NCI-H2171 (cell line): ENCODE data around the gene STYXL1.
"Not testable (repeated sequence)": the region's sequence is repeated elsewhere in the genome, so short reads cannot be mapped to it uniquely, and the experiment has no call there.

Experiments used
- DNase-seq: peaks from one replicate; lab custom pipeline; 2025; lab: John Stamatoyannopoulos, UW

The STYXL1 gene

DNA sequence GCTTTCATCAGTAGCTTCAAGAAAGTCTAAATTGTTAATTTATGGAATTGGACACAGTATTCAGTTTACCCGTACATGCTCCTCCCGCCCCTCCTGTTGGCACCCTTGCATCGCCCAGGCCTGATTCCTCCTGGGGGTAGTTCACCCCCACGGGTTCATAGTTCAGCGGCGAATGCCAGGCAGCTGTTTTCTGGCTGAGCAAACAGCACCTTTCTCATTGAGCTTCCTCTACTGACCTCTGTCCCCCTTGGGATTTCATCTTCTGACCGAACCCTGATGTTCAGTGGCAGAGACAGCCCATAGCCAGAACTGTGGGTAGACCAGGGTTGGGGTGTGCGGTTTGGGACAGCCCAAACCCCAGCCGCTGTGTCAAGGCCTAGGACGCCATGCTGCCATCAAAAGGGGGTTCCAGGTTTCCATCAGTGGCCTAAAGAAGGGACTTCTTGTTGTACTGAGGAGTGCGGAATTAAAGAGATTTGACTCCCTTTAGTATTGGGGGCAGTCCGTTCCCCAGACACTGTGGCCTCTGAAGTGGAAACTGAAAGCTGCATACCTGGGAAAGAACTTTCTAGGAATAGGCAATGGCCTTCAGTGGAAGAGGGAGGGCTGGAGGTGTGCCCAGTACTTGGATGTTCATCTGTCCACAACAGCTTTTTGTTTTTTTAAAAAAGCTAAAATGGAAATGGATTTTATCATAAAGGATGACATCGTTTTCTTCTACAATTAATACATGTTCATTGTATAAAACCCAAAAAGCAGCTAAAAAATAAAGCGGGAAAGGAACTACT is 19.1 kb upstream of the STYXL1 start:
- DNase-seq, result no peak

DNA sequence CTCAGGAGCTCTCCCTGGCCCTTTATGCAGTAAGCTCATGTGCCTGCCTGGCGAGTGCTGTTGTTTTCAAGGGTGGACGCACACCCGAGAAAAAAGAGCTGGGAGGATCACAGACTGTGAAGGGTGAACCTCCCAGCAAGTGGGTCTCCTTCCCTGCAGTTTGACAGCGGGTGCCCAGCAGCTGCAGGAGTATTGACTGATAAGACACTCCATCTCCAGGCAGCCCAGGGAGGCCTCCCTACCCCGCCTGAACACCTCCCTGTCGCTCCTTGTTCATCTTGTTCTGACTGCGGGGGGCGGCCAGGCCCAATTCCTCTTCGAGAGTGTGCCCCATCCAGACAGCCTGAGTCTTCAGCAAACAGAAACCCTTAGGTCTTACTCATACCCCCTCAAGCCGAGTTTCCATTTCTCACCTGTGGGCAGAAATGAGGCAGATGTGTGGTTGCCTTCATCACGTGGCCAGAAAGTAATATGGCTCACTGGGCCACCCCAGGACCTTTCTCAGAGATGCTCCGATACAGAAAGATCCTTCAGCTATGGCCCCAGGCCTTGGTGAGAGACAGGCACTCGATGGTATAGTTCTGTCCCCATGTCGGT is 17.3 kb upstream of the STYXL1 start:
- no peak for DNase-seq

DNA sequence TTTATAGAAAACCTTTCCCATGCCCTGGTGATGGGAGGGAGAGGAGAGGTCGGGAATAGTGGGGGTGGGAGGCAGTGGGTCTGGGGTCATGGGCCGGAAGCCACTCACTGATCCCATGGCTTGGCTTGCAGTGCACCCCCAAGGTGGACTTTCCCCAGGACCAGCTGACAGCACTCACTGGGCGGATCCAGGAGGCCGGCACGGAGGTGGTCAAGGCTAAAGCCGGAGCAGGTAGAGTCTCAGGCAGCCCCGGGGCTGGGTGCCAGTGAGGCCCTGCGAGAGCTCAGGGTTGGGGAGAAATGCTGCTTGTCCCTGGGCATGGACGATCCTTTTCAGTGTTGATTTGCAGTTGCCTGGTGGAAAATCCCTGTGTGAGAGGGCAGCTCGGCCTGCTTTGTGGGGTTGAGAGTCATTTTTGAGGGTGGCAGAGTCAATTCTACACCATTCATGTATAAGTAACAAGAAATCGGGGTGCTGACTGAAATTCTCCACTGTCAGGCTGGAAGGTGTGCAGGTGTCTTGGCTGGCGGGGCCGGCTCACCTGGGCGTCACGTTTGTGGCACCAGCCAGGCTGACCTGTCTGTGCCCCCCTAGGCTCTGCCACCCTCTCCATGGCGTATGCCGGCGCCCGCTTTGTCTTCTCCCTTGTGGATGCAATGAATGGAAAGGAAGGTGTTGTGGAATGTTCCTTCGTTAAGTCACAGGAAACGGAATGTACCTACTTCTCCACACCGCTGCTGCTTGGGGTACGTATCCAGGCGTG is 16.6 kb upstream of the STYXL1 start:
- no peak for DNase-seq

DNA sequence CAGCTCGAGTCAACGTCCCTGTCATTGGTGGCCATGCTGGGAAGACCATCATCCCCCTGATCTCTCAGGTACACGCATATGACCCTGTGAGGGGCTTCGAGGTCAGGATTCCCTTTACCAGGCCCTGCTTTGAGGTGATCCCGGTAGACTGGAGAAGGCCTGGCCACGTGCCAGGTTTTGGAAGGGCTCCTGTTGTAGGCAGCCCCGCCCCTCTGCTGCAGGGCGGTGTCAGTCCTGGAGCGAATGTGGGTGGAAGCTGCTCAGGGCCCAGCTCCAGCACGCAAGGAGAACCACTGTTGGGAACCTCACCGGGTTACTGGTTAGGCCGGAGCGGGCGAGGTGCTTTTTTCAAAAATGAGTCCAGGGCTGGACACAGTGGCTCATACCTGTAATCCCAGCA is 15.7 kb upstream of the STYXL1 start:
- DNase-seq, result peak; percentile 16

DNA sequence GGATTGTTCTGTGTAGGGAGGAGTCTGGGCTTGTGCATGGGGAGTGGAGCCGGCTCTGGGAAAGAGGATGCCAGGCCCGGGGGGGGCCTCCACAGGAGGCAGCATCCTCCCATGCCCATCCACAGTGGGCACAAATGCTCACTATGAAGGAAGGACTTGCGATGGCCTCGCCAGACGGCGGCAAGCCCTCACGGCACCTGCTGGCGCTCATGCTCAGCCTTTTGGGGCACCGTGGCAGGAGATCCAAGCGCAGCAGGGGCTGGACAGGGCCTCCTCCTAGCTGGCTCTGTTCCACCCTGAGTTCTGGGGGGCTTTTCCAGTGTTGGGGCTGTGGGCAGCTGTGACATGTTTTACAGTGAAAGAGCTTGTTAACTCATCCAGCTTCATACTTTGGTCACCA is 15.3 kb upstream of the STYXL1 start:
- no peak for DNase-seq

DNA sequence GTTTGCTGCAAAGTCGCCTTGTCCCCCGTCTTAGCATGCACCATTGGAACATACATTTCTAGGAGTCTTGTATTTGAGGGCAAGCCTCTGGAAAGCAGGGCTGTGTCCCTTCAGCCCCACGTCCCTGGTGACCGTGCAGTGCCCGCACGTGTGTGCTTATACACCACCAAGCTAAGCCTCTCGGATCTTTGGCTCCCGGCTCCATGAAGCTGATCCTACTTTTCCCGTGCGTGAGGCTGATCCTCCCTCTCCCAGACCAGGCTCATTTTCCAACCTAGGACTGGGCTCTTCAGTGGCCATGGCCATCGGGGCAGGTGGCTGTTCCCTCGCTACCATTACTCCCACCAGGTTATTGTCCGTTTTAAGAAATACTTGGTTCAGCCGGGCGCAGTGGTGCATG is 14.5 kb upstream of the STYXL1 start:
- no peak for DNase-seq

DNA sequence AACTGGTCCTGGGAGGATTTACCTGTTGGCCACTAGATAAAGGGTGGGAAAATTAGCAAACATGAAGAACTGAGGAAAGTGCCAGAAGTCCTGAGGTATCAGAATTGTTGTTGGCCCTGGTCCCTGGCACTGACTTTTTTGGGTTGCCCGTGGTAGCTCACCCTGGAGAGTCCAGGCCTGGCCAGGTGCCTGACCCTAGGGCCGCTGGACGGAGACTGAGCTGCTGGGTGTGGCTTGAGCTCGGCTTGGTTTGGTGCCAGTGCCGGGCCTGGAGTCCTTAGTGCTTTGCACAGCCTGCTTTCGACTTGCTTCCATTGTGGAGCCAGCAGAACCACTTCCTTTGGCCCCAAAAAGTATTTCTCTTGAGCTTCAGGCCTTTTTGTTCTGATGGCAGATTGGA is 13.0 kb upstream of the STYXL1 start:
- no peak for DNase-seq

DNA sequence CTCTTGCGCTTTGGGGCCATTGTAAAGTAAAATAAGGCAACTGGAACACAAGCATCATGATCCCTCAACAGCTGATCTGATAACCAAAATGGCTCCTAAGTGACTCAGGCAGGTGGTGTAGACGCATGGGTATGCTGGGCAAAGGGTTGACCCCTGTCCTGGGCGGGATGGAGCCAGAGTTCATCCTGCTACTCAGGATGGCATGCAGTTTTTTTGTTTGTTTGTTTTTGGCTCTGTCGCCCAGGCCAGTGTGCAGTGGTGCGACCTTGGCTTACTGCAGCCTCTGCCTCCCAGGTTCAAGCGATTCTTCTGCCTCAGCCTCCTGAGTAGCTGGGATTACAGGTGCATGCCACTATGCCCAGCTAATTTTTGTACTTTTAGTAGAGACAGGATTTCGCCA is 10.9 kb upstream of the STYXL1 start:
- not testable (repeated sequence) for DNase-seq

DNA sequence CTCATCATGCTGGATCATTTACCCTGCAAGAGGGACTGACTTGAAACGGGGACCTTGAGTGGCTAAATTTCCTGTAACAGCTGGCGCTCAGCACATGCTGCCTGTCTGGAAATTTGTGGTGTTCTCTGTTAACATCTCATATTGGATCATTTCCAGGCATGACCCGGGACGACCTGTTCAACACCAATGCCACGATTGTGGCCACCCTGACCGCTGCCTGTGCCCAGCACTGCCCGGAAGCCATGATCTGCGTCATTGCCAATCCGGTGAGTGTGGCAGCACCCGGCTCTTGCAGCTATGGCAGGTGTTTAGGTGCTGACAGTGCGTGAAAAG is 10.0 kb upstream of the STYXL1 start:
- DNase-seq, result no peak

DNA sequence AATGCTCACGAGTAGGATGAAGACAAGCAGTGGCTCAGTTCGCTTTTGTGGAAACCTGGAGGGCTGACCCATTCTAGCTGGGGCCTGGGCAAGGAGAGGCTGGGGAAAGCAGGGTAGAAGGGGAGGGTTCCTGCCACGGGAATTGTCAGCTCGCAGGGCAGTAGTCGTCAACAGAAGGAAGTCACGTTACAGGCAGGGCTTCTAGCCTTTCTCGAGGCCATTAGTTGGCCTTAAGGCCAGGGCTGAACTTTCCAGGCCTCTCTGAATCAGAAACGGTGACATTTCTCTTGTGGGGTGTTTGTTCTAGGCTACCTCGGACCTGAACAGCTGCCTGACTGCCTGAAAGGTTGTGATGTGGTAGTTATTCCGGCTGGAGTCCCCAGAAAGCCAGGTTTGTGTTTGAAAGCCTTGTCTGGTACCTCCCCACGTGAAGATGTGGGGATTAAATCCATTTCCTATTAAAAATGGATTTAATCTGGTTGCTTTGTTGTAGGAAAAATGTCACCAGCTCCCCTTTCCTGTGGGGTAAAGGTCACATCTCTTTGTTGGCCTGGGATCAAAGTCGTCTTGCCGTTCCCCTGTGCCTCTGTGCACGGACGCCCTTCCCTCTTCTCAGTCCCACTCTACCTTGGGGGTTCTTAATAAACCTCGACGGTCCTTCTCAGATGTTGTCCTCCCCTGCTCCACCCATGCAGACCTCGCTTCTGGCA is 9.5 kb upstream of the STYXL1 start:
- DNase-seq, result no peak

DNA sequence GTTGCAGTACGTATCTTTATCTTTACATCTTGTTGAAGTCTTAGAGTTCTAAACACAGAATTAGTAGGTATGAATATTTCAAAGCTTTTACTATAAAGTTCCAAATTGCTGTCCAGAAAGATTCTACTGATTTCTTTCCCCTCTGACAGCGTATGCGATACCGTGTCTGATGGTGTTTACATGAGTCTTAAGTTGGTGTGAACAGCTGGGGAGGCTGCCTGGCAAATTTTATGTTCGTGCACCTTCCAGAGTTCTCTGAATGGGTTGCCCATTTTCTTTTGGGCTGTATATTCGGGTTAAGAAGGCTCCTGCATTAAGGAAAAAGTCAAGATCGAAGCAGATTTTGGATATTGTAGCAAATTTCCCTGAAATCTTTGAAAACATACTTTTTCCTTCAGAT is 8.4 kb upstream of the STYXL1 start:
- DNase-seq, result no peak

DNA sequence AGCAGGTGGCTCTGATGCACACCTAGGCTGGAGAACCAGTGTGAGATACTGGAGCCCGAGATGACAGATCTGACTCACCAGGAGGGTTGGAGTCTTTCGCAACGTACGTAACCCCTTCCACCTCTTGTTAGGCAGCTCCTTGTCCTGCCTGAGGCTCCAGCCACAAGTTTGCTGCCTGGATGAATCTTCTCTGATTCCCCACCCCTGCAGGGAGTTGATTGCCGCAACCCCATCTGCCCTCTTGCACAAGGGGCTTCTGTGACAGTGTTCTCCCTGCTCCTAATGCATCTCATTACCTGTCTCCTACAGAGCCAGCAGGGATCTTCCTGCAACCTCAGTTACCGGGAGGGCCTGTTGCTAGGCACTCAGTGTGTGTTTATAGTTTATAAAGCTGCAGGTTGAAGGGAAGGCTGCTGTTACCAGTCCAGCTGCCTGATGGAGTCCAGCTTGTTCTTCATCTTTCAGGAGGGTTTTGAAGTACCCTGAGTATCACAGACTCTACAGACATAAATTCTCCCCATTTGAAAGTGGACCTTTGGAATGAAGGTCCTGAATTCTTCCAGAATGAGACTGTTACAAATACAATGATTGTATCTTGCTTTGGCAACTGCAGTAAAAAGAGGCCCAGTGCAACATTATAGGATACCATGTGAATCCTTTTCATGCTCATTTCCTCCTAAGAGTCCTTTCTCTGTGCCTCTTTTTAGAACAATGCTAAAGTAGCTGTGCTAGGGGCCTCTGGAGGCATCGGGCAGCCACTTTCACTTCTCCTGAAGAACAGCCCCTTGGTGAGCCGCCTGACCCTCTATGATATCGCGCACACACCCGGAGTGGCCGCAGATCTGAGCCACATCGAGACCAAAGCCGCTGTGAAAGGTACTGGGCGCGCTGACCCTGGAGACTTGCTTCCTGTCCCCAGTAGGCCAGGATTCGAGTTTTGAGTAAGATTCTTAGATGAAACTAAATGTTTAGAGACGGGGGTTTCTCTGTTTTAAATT is 6.6 kb upstream of the STYXL1 start:
- peak; percentile 57 for DNase-seq

DNA sequence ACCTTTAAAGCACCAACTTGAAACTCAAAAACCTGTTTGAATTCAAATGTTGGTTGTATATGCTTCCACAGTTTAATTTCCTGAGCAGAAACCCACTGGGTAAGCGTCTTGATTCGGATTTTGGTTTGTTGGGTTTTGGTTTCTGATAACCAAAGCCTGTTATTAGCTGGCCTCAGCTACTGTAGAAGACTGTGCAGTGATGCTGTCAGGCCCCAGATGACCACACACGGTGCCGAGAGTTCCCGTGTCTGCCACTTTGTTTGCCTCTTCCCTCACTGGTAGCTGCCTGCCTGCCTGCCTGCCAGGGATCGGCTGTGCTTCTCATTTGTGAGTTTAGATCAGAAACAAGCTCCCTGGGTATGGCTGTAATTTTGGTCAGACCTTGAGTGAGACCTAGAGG is 5.7 kb upstream of the STYXL1 start:
- no peak for DNase-seq

DNA sequence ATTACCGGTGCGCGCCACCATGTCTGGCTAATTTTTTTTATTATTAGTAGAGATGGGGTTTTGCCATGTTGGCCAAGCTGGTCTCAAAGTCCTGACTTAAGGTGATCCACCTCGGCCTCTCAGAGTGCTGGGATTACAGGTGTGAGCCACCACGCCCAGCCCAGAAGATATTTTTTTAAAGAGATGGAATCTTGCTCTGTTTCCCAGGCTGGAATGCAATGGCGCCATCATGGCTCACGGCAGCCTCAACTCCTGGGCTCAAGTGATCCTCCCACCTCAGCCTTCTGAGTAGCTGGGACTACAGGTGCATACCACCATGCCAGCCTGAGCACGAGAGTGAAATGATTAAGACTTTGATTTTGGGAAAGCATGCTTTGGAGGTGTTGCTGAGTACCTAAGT is 4.9 kb upstream of the STYXL1 start:
- not testable (repeated sequence) for DNase-seq

DNA sequence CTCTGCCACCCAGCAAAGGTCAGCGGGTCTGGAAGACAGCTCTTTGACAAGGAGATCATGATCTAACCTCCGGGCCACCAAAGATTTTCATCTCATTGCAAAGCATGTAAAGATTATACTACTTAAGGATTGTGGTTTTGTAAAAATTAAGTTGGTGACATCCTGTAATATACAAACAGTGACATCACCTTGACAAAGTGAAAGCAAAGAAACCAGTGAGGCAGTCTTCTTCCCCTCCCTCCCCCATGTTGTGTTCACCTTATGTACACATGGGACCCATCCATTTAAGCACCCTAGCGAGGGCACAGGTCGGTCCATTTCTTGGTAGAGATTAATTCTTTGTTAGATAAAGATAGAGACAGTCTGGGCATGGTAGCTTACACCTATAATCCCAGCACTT is 4.0 kb upstream of the STYXL1 start:
- DNase-seq, result no peak

DNA sequence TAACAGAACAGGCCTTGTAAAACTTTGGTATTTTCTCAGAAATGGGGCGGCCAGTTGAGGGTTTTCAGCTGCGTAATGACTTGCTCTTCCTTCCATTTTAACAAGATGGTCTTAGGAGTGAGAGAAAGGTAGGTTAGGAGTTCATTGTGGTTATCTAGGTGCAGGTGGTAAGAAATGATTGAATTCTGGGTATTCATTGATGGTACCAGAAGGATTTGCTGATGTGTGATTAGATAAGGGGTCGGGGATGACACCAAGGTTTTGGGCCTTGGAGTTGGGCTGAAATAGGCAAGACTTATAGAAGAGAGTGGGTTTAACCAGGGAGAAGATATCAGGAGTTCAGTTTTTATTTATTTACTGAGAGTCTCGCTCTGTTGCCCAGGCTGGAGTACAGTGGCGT is 2.7 kb upstream of the STYXL1 start:
- DNase-seq, result no peak

DNA sequence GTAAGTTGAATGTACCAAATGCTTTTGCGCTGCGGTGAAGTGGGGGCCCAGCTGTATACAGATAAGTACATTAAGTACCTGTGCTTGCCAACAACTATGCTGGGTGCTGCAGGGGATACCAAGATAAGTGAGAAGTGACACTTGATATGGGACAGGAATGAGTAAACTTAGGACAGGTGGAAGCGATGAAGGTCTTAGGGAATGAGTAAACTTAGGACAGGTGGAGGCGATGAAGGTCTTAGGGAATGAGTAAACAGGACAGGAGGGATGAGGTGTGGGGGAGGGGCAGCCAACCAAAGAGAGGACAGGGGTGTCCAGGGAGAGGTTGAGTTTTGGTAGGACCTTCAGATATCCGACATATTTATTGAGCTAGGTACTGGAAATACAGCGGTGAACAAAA is 1.5 kb upstream of the STYXL1 start:
- DNase-seq, result no peak

DNA sequence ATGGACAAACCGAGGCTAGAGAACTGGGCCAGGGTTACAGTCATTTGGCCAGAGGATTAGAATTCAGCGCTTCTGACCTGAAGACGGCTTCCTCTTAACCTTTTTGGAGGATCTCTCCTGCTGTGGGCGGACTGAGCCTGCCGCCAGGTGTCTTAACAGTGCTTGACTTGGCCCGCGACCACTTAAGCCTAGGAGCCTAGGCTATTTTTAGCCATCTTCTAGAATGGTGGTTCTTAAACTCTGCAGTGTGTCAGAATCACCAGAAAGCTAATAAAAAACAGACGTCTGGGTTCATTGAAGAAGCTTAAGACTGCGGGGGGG is 828 bp upstream of the STYXL1 start:
- peak; percentile 12 for DNase-seq

DNA sequence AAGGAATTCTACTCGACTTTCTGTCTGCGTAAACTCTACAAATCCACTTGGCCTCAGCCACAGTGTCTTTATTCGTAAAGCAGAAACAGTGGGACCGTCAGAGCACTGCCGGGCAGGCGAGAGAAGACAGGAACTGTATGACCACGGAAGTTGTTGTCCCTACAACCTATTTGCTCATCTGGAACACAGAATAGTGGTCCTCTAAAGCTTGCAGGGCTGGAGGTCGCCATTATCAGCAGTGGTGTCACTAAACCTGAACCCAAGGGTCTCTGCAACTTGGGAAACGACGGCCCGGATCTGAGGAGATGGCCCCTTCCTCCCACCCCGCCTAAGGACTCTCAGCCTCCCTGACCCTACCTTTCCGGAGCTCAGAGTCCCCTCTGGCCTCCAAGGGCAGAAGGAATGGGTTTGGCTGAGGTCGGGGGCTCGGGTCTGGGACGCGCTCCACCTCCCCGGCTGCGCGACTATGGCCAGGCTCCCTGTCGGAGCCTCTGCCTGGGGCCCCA is 442 bp downstream of the STYXL1 start:
- no peak for DNase-seq

DNA sequence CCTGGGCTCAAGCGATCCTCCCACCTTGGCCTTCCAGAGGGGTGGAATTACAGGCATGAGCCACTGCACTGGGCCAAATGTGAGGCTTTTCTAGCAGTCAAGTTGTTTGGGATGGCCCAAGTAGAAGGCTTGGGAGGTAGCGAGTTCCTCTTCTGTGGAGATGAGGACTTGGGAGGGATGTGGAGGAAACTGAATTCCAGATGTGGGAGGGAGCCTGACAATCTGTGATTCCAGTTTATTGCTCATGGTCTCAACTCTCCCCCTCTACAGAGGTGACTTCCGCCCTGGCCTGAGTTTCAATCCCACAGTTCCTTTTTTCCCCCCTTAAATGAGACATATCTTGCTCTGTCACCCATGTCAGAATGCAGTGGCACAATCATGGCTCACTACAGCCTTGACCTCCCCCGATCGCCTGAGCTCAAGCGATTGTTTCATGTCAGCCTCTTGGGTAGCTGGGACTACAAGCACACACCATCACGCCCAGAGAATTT is 3.4 kb downstream of the STYXL1 start:
- DNase-seq, result no peak

DNA sequence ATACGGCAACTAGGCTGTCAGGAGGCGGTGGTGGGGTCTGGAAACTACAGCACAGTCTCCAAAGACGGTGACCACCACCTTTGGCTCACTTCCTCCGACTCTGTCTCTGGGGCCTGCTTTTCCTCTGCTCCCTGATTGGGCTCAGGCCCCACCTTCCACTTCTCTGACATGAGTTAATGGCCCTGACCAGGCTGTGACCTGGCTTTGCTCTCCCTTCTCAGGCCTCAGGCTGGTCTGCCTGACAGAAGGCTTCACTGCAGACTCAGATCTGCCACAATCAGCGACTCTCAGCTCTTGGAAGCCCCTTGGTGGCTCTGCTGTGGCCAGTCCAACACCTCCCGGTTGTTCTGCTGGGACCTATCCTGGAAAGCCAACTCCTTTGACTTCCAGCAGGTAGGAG is 7.7 kb downstream of the STYXL1 start:
- DNase-seq, result no peak
